Right renal cortex interstitium (tissue), 3 donors: Measurements from ENCODE around the gene SETBP1. TPM values are rescaled to one million over a fixed set of nuclear protein-coding genes. Genes with fewer than 3 reads are reported as not detected.

Source experiments
- DNase-seq, 3 donors: peaks; one replicate each; pipeline ENCODE4 v3.0.0-alpha.2; 2013; ENCODE audit warnings: low read depth in 3 of 3, low spot score in 2 of 3
- polyA plus RNA-seq, 3 donors: library from polyadenylated mRNA; unstranded; fragments of 120-200 nt; gene quantifications; one replicate each; pipeline ENCODE4 v1.2.1, GENCODE V29; 2013; ENCODE audit not compliant: insufficient read length in 3 of 3

Gene SETBP1
- polyA plus RNA-seq: 10 to 100 TPM; 27.5 to 32.4 (median 30.1) TPM

GRCh38 chr18:44680273-44681075 lies at the start of gene SETBP1:
SETBP1 (plus strand) TSS chr18:44680888; CDS start chr18:44701347, 20,459 bp downstream.
- DNase-seq: peak in 2 of 3 donors; percentile 68 to 72

GRCh38 chr18:44632469-44633145 lies 48.1 kb upstream of the SETBP1 start:
- no peak for DNase-seq

- DNase-seq: no peak
Observed at GRCh38 chr18:44635546-44635945, 45.1 kb upstream of the SETBP1 start.

DNA sequence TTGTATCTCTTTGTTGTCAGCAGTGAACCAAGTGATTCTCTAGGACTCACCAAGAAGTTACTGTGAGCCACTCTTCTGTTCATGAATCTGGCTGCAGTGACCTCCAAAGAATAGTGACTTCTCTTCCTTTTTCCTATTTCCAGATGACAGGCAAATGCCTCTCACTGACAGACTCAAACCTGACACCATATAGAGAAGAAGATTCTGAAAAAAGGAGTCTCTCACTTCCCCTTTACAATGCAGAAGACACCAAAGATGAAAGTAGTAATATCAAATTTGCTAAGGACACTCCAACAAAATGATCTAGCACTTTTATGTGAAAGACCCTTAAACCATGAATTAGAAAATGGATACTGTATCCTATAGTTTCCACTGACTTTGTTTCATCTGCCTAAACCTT lies 44.4 kb upstream of the SETBP1 start:
- no peak for DNase-seq

- DNase-seq: no peak
Observed at GRCh38 chr18:44637210-44638033, 43.3 kb upstream of the SETBP1 start.

DNA sequence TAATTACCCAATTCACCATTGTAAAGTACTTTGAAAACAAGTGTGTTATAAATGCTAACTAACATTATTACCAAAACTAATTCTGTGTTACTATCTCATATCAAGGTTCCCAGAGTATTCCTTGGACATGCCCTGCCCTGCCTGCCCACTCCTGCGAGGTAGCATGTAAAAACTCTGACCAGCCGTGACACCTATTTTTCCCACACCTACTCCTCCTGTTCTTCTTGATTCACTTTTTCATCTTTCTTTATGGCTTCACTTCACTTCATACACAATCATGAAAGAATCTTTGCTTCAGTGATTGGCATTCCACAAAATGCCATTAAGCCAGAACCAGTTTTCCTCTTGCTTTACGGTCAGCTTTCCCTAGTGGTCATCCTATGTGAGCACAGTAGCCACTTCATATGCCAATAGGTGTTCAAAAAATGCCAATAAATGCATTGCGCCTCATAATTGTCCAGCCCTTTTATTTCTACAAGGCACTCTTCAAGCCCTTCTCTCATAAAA lies 42.6 kb upstream of the SETBP1 start:
- DNase-seq: no peak

DNA sequence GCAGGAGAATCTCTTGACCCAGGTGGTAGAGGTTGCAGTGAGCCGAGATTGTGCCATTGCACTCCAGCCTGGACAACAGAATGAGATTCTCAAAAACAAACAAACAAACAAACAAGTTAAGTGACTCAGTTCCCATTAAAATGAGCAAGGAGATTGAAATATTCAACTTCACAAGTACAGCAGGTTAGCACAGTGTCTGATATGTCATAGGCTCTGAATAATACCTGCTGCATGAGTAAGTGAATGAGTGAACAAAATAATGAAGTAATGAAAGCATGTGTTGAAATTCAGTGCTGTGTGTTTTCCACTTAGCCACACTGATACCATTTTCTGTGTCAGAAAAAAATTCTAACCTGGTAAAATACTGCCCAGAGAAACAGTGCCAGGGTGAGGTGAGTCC lies 41.9 kb upstream of the SETBP1 start:
- DNase-seq: no peak

- no peak for DNase-seq
Observed at GRCh38 chr18:44643004-44643403, 37.7 kb upstream of the SETBP1 start.

- no peak for DNase-seq
Observed at GRCh38 chr18:44651478-44651877, 29.2 kb upstream of the SETBP1 start.

GRCh38 chr18:44651918-44652572 lies 28.6 kb upstream of the SETBP1 start:
- DNase-seq: no peak

DNA sequence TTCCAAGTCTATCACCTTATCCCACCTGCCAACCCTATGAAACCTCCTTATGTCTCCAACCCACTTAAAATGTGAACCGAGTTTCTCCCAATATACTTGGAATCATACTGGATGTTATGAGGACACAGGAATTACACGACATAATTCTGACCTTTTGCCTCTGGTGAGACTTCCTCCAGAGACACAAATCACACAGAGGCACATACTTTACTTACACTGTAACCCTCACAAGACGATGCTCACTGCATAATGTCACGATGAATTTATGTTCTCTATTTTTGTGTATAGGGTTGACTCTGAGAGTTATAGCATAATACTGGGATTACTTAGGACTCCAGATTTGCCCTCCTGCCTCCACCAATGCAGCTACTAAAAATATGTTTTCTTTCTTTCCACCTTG lies 28.0 kb upstream of the SETBP1 start:
- DNase-seq: no peak

GRCh38 chr18:44654573-44654972 lies 26.1 kb upstream of the SETBP1 start:
- no peak for DNase-seq

GRCh38 chr18:44655435-44655834 lies 25.3 kb upstream of the SETBP1 start:
- no peak for DNase-seq

- DNase-seq: no peak
Observed at GRCh38 chr18:44659771-44660170, 20.9 kb upstream of the SETBP1 start.

- DNase-seq: no peak
Observed at GRCh38 chr18:44668270-44668975, 12.3 kb upstream of the SETBP1 start.

- no peak for DNase-seq
Observed at GRCh38 chr18:44671914-44672313, 8.8 kb upstream of the SETBP1 start.

GRCh38 chr18:44672506-44672905 lies 8.2 kb upstream of the SETBP1 start:
- DNase-seq: no peak

DNA sequence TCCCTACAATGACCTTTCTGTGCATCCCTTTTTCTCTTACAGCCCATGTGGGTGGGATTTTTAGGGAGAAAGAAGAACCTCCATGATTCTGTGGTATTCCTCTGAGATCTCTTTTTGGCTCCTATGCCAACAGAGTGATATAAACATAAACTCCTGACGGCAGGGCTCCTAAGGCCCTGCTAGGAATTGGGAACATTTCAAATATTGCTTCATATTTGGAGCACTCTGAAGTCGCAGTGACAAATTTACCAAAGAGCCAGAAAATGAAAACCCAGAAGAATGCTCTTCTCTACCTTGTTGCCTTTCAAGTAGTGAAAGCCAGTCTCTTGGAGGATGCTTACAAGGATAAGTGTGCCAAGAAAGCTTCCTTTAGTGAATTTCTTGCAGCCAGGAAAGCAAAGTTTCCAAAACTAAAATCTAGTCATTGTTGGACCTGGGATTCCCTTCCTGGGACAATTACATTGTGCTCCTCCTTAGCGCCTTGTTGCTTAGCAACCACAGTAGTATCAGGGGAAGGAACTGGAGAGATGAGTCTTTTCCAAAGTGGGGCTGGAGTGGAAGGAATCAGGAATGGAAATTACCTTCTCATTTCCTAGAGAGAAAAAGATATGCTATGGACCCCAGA lies 7.3 kb upstream of the SETBP1 start:
- DNase-seq: no peak

DNA sequence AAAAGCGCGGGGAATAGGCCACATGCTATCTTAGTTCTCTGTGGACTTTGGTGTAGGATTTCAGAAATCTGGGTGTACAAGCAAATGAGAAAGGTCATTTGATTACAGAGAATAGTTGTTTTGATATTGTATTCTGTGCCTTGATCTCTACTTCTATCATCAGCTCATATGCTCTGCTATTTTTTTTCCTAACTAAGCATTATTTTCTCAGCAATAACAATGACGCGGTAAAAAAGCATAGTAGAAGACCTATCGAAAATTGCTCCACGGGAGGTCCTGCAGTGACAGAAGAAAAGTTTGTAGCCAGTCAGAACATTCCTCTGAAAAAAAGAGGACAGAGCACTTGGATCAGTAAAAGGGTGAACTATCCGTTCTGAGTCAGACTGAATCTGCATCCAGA lies 2.8 kb upstream of the SETBP1 start:
- DNase-seq: no peak

DNA sequence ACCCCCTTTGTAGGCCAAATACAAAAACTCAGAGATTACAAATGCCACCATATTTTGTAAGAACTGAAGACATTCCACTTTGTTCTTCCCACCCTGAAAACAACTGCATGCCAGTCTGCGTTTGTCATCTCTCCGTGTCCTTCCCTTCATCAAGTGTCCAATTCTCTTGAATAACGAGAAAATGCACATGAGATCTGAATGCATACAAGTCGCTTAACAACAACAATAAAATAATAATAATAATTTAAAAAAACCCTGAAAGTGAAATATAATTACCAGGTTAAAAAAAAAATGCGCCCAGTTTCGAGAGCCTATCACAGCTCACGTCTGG lies 2.0 kb upstream of the SETBP1 start:
- no peak for DNase-seq
